ENCODE results near the gene PVALEF.

Gene PVALEF

GRCh38 chr17:81176666-81177065 is 11.4 kb downstream of the PVALEF start:
- no peak for TF ChIP-seq CTCF (IDR thresholded peaks at IDR 0.05; ENCODE audit: extremely low read depth, missing control alignments)
- DNase-seq (ENCODE audit: low spot score): no peak

- DNase-seq (ENCODE audit: low spot score): no peak
- TF ChIP-seq CTCF (IDR thresholded peaks at IDR 0.05; ENCODE audit: extremely low read depth, missing control alignments): no peak
These were observed 13.1 kb downstream of the PVALEF start for GRCh38 chr17:81178136-81179091.

GRCh38 chr17:81179220-81179619 is 13.9 kb downstream of the PVALEF start:
- DNase-seq (ENCODE audit: low spot score): no peak
- no peak for TF ChIP-seq CTCF (IDR thresholded peaks at IDR 0.05; ENCODE audit: extremely low read depth, missing control alignments)

GRCh38 chr17:81179861-81180260 is 14.6 kb downstream of the PVALEF start:
- no peak for TF ChIP-seq CTCF (IDR thresholded peaks at IDR 0.05; ENCODE audit: extremely low read depth, missing control alignments)
- DNase-seq (ENCODE audit: low spot score): no peak

GRCh38 chr17:81180836-81181810 is 15.8 kb downstream of the PVALEF start:
- no peak for TF ChIP-seq CTCF (IDR thresholded peaks at IDR 0.05; ENCODE audit: extremely low read depth, missing control alignments)
- no peak for DNase-seq (ENCODE audit: low spot score)

- no peak for DNase-seq (ENCODE audit: low spot score)
- TF ChIP-seq CTCF (IDR thresholded peaks at IDR 0.05; ENCODE audit: extremely low read depth, missing control alignments): no peak
These were observed 16.5 kb downstream of the PVALEF start for GRCh38 chr17:81181811-81182185.

GRCh38 chr17:81182596-81182995 is 17.3 kb downstream of the PVALEF start:
- no peak for DNase-seq (ENCODE audit: low spot score)

More at GRCh38 chr17:81182596-81182995, 17.3 kb downstream of the PVALEF start:
- no peak for TF ChIP-seq CTCF (IDR thresholded peaks at IDR 0.05; ENCODE audit: extremely low read depth, missing control alignments)
